Neuronal stem cell (in vitro differentiated cells): ENCODE results near the gene DUS1L.

ENCODE experiments used
- DNase-seq: peaks from one replicate; pipeline ENCODE4 v3.0.0-alpha.2; 2013; ENCODE audit warnings: low spot score
- H2AFZ ChIP-seq: one replicate; pipeline ENCODE4 v1.6.1; 2013; ENCODE audit warnings: mild to moderate bottlenecking, low read length, inconsistent platforms
- H2AK5ac ChIP-seq: 2 replicates; pipeline ENCODE4 v1.6.1; 2013; ENCODE audit warnings: low read depth, mild to moderate bottlenecking, inconsistent platforms, low read length, moderate library complexity, mixed read lengths
- H2BK120ac ChIP-seq: 2 replicates; pipeline ENCODE4 v1.6.1; 2013; ENCODE audit warnings: low read depth, mild to moderate bottlenecking, inconsistent platforms, low read length, moderate library complexity, mixed read lengths
- H2BK12ac ChIP-seq: one replicate; pipeline ENCODE4 v1.6.1; 2013; ENCODE audit warnings: low read length, inconsistent platforms
- H2BK15ac ChIP-seq: 2 replicates; pipeline ENCODE4 v1.6.1; 2013; ENCODE audit warnings: mild to moderate bottlenecking, low read length, inconsistent platforms, mixed read lengths
- H2BK5ac ChIP-seq: one replicate; pipeline ENCODE4 v1.6.1; 2013; ENCODE audit warnings: inconsistent platforms, mild to moderate bottlenecking, low read length, moderate library complexity
- H3K14ac ChIP-seq: one replicate; pipeline ENCODE4 v1.6.1; 2013; ENCODE audit warnings: low read length, inconsistent platforms
- H3K18ac ChIP-seq: 2 replicates; pipeline ENCODE4 v1.6.1; 2013; ENCODE audit warnings: low read length, inconsistent platforms
- H3K23ac ChIP-seq: 2 replicates; pipeline ENCODE4 v1.6.1; 2013; ENCODE audit warnings: low read depth, mild to moderate bottlenecking, mixed read lengths, low read length, inconsistent platforms; ENCODE audit not compliant: poor library complexity
- H3K27ac ChIP-seq: replicated peaks from 3 replicates; pipeline ENCODE4 v1.5.1; 2013; ENCODE audit warnings: low read length, inconsistent platforms
- H3K27me3 ChIP-seq, 3 experiments: 2 replicates each; pipeline ENCODE4 v1.6.1; 2013; ENCODE audit warnings: low read length in 3 of 3, mild to moderate bottlenecking in 2 of 3, inconsistent platforms in 1 of 3, low read depth in 1 of 3, mixed read lengths in 1 of 3, moderate library complexity in 1 of 3; ENCODE audit not compliant: control insufficient read depth in 3 of 3, insufficient read depth in 3 of 3
- H3K36me3 ChIP-seq, 2 donors: replicated peaks in 1 of 2; 2 replicates each; pipeline ENCODE4 v1.6.1; 2013; ENCODE audit warnings: low read length in 2 of 2; ENCODE audit not compliant: control insufficient read depth in 2 of 2, insufficient read depth in 2 of 2
- H3K4ac ChIP-seq: 2 replicates; pipeline ENCODE4 v1.6.1; 2013; ENCODE audit warnings: inconsistent platforms, mild to moderate bottlenecking, low read length, moderate library complexity
- H3K4me1 ChIP-seq, 2 donors: 1 replicate in 1 of 2; 2 replicates in 1 of 2; pipeline ENCODE4 v1.6.1; 2013; ENCODE audit warnings: low read length in 2 of 2, low read depth in 1 of 2; ENCODE audit not compliant: control insufficient read depth in 2 of 2, insufficient read depth in 1 of 2
- H3K4me2 ChIP-seq: one replicate; pipeline ENCODE4 v1.6.1; 2013; ENCODE audit warnings: mild to moderate bottlenecking, low read length, inconsistent platforms; ENCODE audit not compliant: insufficient read depth, poor library complexity, severe bottlenecking
- H3K4me3 ChIP-seq, 2 donors: 2 replicates each; pipeline ENCODE4 v1.5.1; 2013; ENCODE audit warnings: low read length in 2 of 2, mild to moderate bottlenecking in 2 of 2, inconsistent platforms in 1 of 2, moderate library complexity in 1 of 2
- H3K79me1 ChIP-seq: one replicate; pipeline ENCODE4 v1.6.1; 2013; ENCODE audit warnings: low read depth, mild to moderate bottlenecking, inconsistent platforms, low read length, moderate library complexity
- H3K9ac ChIP-seq: one replicate; pipeline ENCODE4 v1.6.1; 2013; ENCODE audit warnings: mild to moderate bottlenecking, low read depth, low read length, inconsistent platforms; ENCODE audit not compliant: poor library complexity
- H3K9me3 ChIP-seq, 2 donors: replicated peaks in 1 of 2; 2 replicates each; pipeline versions ENCODE3 to v1.6.1; 2013; ENCODE audit warnings: low read length in 2 of 2, mild to moderate bottlenecking in 2 of 2, inconsistent platforms in 1 of 2, low read depth in 1 of 2, mixed read lengths in 1 of 2, moderate library complexity in 1 of 2; ENCODE audit not compliant: control insufficient read depth in 2 of 2, insufficient read depth in 1 of 2
- H4K8ac ChIP-seq: one replicate; pipeline ENCODE4 v1.6.1; 2013; ENCODE audit warnings: low read depth, mild to moderate bottlenecking, inconsistent platforms, low read length, moderate library complexity
- H4K91ac ChIP-seq: one replicate; pipeline ENCODE4 v1.6.1; 2013; ENCODE audit warnings: low read length, low read depth, mild to moderate bottlenecking, inconsistent platforms; ENCODE audit not compliant: poor library complexity
- WGBS, 2 donors: extraction: QIAGEN DNeasy Blood & Tissue Kit; methylation state at CpG; one replicate each; pipeline ENCODE4 v1.1.7; 2013; ENCODE audit warnings: missing lambda C conversion rate in 2 of 2, mixed read lengths in 1 of 2; ENCODE audit not compliant: insufficient read length in 2 of 2, insufficient replicate concordance in 1 of 2; ENCODE audit errors: extremely low coverage in 2 of 2; 5-methylcytosine and 5-hydroxymethylcytosine counted together

DUS1L gene

DNA sequence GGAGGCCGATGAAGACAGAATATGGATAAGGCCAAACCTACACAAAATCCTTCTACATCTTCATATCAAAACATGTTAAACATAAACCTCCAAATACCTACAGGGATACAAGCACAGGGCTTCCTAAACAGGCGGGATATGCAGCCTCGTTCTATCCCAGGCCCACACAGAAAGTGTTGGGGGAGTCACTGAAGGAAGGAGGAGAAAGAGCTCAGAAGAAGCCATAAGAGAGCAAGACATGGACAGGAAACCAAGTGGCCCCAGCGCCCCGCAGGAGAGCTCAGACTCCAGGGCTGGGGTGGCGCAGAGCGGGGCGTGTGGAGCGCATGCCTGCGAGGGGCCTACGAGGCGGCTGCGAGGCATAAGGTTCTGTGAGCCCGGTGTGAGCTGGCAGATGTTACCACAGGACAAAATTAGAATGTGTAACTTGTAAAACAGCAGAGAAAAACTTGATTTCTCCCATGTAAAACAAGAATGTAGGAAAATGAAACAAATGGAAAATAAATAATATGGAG lies 43.4 kb upstream of the DUS1L start:
- no peak overlapping the region for H4K91ac ChIP-seq
- H3K79me1 ChIP-seq: no peaks in the 10 kb centered on the region
- H3K9ac ChIP-seq: no peak overlapping the region
- H3K27me3 ChIP-seq: no peaks in the 10 kb centered on the region
- no peak overlapping the region for H2BK5ac ChIP-seq
- H3K14ac ChIP-seq: no peak overlapping the region
- peaks cover 15% of the 10 kb centered on the region in 2 donors for H3K4me1 ChIP-seq
- H3K23ac ChIP-seq: no peak overlapping the region
- H3K36me3 ChIP-seq: peaks cover 8 to 27% of the 10 kb centered on the region in 2 donors
- peak overlapping the region; percentile 63 for H2BK12ac ChIP-seq
- no peak overlapping the region for H3K4ac ChIP-seq
- no peak overlapping the region for H4K8ac ChIP-seq
- DNase-seq: no peak
- H2BK120ac ChIP-seq: no peak overlapping the region
- H3K18ac ChIP-seq: no peak overlapping the region
- WGBS, 2 donors: no CpG with 5 or more reads among the region's 14 CpGs
- no peak overlapping the region for H2AK5ac ChIP-seq
- H2AFZ ChIP-seq: no peak overlapping the region
- H3K4me3 ChIP-seq: no peak overlapping the region
- H3K27ac ChIP-seq: no peak overlapping the region
- no peak overlapping the region for H2BK15ac ChIP-seq
- H3K4me2 ChIP-seq: no peak overlapping the region
- H3K9me3 ChIP-seq: no peaks in the 10 kb centered on the region

DNA sequence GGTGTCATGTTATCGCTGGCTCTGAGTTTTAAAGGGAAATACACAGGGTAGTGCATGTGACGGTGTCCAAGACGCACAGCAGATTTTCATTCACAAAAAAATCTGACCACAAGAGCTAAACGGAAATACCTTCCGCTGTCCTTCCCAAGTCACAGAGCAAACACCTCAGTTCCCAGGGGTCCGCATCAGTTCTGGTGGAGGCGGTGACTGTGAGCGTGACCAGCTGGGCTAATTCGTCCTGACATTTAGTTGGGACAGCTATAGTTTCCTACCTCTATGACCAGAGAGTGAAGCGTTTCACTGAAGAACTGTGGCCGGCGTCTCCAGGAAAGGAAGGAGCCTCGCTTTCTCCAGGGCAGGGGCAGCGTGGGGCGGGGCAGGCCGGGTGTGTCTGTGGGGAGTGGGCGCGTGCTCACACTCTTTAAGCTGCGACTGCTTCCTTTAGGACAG lies 42.9 kb upstream of the DUS1L start:
- Histone ChIP-seq H2BK15ac (peak overlapping the region; percentile 62), H2AFZ (no peak overlapping the region), H3K27me3 (no peaks in the 10 kb centered on the region), H2BK120ac (no peak overlapping the region), H3K14ac (no peak overlapping the region), H2BK12ac (no peak overlapping the region), H3K4ac (no peak overlapping the region), H3K23ac (peak overlapping the region; percentile 25), H3K9ac (no peak overlapping the region), H3K4me3 (no peak overlapping the region), H2AK5ac (no peak overlapping the region), H3K4me2 (no peak overlapping the region), H4K91ac (no peak overlapping the region), H3K36me3 (peaks cover 4 to 25% of the 10 kb centered on the region in 2 donors), H3K79me1 (no peaks in the 10 kb centered on the region), H3K27ac (no peak overlapping the region), H3K9me3 (no peaks in the 10 kb centered on the region), H3K4me1 (peaks cover 20% of the 10 kb centered on the region in 2 donors), H3K18ac (no peak overlapping the region), H2BK5ac (no peak overlapping the region), H4K8ac (no peak overlapping the region)
- WGBS, 2 donors: no CpG with 5 or more reads among the region's 19 CpGs
- no peak for DNase-seq

DNA sequence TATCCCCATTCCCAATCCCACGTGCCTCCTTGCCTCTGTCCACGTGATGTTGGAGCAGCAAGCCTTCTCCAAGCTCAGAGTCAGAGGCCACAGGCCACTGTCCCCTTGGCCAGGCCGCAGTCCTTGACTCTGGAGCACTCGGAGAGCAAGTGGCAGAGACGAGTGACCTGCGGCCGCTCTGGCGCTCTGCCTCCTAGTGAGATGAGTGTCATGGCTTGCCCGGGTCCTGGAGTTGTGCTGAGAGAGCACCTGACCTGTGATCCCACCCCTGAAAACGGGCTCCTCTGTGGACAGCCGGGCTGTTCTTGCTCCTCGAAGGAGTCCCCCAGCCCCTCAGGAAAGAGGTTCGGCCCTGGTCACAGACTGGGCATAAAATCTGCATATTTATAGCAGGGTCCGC lies 42.4 kb upstream of the DUS1L start:
- Histone ChIP-seq H3K18ac (peak overlapping the region; percentile 41), H3K4ac (no peak overlapping the region), H2BK12ac (no peak overlapping the region), H2BK120ac (no peak overlapping the region), H3K79me1 (no peaks in the 10 kb centered on the region), H2AK5ac (peak overlapping the region; percentile 23), H4K91ac (peak overlapping the region; percentile 1), H3K27me3 (no peaks in the 10 kb centered on the region), H3K9me3 (no peaks in the 10 kb centered on the region), H2AFZ (no peak overlapping the region), H3K4me3 (no peak overlapping the region), H3K36me3 (peaks cover 0 to 20% of the 10 kb centered on the region in 2 donors), H3K9ac (peak overlapping the region; percentile 4), H3K14ac (no peak overlapping the region), H3K4me2 (no peak overlapping the region), H2BK5ac (no peak overlapping the region), H4K8ac (no peak overlapping the region), H3K27ac (no peak overlapping the region), H2BK15ac (no peak overlapping the region), H3K4me1 (peaks cover 21 to 23% of the 10 kb centered on the region in 2 donors), H3K23ac (peak overlapping the region; percentile 25)
- no CpG with 5 or more reads among the region's 14 CpGs for WGBS, 2 donors
- no peak for DNase-seq

DNA sequence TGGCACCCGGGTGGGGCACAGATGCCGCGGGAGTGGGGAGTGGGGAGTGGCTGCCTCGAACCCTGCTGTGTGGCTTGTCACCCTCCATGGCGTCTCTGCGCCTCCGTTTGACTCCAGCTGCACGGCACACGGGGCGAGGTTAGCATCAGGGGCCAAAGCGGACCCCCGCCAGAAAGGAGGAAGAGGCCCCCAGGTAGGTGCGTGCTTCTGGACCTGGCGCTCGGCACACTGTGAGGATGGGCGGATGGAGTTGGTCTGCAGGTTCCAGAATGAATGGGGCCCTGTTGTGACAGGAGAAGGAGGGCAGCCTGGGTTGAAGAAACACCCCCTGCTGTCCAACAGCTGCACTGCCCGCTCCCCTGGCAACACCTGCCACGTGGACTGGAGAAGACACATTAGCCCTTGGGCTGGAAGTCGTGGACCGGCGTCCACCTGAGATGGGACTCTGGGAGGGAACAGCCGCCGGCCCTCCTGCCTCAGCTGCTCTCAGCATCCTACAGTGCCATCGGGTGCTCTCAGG lies 41.8 kb upstream of the DUS1L start:
- Histone ChIP-seq H3K27ac (no peak overlapping the region), H3K27me3 (no peaks in the 10 kb centered on the region), H3K4me3 (no peak overlapping the region), H3K4me1 (peaks cover 25 to 27% of the 10 kb centered on the region in 2 donors), H2BK15ac (peak overlapping the region; percentile 88), H3K4ac (no peak overlapping the region), H4K8ac (no peak overlapping the region), H3K18ac (peak overlapping the region; percentile 32), H3K23ac (peak overlapping the region; percentile 25), H4K91ac (no peak overlapping the region), H3K14ac (no peak overlapping the region), H2BK120ac (no peak overlapping the region), H2BK12ac (no peak overlapping the region), H3K79me1 (no peaks in the 10 kb centered on the region), H3K4me2 (no peak overlapping the region), H2AFZ (no peak overlapping the region), H3K36me3 (peaks cover 0 to 17% of the 10 kb centered on the region in 2 donors), H3K9ac (no peak overlapping the region), H2BK5ac (no peak overlapping the region), H3K9me3 (no peaks in the 10 kb centered on the region), H2AK5ac (peak overlapping the region; percentile 87)
- no CpG with 5 or more reads among the region's 24 CpGs for WGBS, 2 donors
- DNase-seq: no peak
